CD4-positive, alpha-beta T cell treated with Interleukin-12 subunit alpha and Interleukin-12 subunit beta, for 1 hour (primary cell): Measurements from ENCODE around the gene CPM.

Experiments
- DNase-seq: peaks from one replicate; pipeline ENCODE4 v3.0.0-alpha.2; 2020

The CPM gene

DNA sequence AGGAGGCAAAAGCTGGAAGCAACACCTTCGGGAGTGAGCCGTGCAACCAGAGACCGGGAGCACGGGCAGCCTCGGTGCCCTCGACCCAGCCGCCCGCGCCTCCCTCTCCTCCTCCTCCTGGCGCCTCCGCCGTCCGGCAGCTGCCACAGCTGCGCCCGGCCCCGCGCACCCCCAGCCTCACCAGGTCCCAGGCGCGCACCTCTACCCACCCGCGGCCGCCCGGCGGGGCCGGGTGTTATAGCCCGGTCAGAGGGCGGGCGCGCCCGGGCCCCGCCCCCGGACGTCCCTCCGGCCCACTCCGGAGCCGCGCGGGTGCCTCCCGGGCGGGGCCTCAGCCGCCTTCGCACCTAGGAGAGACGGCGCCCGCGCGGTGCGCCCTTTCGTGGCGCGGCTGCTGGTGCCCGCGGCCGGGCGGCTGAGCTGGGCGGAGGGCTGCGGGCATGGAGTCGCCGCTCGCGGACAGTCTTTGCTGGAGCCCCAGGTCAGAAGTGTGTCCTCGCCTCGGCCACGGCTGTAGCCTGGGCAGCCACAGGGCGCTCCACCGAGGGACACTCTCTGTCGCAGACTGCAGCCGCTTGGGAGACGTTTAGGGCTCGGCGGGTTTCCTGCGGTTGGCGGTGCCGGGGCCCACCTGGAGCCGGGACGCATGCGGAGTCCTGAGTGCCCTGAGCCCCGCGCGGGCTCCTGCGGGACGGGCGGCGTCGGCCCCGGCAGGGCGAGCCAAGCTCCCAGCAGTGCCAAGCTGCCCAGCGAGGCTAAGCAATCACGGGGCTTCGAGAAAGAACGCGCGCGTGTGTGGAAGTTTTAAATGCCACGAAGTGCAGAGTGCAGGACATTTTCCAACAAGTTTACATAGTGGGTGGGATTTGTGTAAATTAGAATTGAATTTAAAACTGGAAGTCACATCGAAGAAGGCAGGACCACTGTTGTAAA, at the start of gene CPM:
CPM (minus strand) TSS at position 211 of the 933 bp plus-strand sequence. CDS start 334 bp downstream, outside the sequence.
- DNase-seq, result peak; percentile 76

DNA sequence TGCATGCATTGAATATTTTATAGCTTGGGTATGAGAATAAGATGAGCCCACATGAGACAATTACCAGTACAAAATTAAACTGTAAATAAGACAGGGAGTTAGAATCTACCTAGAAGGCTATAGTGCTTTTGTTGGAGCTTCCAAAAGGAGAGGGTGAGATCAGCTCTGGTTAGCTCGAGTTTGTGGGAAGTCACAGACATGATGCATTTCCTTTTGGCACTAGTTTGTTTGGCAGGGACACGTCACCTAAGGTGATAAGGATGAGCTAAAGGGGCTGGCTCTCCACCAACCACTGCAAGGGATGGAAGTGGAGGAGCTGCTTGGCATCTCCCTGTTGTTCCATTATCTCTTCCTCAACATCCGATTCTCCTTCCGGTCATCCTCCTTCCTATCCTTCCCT, 48.5 kb upstream of the CPM start:
- no peak for DNase-seq

DNA sequence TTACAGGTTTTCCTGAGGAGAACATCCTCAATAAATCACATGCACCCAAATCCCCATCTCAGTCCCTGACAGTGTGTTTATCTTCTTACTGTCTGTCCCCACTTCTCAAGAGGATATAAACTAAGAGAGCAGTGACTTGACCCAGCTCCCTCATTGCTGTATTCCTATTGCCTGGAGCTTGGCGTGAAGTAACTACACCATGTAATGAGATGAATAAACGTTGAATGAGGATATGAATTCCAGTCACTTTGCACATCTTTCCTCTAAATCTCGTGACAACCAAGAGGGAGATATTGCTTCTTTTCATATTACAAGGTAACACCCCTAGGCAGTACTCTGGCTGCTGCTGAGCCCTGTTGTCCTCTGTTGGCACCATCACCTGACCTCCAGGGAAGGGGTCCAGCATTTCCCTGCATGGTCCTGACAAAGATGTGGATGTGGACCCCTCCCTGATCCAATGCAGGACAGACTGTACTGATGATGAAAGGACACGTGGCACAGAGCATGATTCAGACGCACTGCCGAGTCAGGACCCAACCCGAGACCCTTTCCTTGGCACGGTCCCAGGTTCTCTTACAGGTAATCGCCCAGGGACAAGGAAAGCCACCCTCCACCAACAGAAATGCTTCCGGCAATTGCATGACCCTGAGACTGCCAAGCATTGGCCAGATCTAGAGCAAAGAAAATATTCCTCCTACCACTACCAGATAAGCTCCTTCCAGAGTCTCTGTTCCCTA, 47.7 kb upstream of the CPM start:
- no peak for DNase-seq

DNA sequence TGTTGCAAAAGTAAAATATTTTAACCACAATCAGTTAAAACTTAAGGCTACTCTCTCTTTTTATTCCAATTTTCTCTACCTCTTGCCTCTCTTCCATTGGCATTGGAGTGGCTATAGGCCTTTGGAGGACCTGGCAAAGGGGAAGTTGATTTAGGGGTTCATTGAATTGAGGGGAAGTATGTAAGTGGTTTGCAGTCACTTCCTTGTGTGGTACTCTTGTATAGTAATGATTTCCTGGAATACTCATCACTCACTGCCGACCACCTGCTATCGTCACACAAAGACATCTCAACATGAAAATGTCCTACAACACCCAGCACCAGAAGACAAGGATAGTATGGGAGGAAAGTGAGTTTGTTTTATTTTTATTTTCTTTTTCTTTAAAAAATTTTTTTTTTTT, 45.7 kb upstream of the CPM start:
- DNase-seq, result no peak

DNA sequence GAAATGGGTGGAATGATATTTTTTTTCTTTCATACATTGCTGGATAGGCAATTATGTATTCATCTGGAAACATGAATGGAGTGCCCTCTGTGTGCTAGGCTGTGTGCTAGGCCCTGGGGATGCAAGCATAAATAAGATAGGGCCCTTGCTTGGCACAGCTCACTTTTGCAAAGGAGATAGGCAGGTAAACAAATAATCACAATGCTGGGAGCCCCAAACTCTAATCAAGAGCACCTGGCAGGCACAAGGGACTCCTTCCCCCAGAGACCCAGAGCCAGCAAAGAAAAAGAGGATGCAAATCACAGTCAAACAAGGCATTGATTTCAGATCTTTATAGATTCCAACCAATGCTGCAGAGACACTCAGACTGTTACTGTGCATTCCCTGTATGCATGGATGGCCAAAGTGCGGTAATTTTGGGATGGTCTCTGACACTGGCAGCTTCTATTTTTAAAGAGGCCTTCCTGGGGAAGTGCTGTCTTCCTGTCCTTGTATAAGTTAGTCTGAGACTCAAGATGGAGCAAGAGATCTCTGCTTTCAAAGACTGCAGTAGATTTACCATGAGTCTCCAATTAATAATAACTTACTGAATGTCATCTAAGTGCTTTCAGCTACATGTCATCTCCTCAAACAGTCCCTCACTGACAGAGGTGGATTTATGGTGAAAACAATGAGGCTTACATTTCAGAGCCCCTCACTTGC, 45.1 kb upstream of the CPM start:
- no peak for DNase-seq

DNA sequence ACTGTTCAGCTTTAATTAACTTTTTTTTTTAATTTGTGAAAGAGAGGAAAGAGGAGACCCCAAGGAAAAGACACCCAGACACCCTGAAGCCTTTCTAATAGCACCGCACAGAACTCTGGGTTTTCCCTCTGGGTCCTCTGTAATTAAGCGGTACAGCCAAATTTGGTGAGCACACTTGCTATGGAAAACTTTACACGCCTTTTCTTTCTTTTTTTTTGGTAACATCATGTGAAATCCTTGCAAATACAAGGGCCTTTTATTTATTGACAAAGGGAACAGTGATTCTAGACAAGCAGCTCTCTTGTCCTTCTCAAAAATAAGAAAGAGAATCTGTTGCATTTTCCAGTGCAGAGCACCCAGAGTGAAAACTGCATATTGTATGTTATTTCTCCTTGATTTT, 44.4 kb upstream of the CPM start:
- no peak for DNase-seq

DNA sequence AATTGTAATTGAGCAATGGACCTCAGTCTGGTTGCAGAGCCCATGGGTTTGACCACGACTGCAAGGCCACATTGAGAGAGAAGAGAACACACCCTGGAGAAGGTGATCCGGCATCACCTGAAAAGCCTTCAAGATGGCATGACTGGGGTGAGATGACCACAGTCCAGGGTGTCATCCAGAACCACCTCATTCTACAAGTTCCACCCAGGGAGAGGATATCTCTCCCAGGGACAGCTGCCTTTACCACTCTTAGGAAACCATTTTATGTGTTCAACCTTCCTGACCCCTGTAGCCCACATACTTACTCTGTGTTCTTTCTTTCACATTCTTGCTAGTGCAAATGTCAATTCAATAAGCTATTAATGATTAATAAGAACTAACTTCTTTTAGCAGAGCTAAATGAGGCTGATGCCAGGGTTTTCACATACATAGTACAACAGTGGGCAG, 43.4 kb upstream of the CPM start:
- DNase-seq, result no peak

DNA sequence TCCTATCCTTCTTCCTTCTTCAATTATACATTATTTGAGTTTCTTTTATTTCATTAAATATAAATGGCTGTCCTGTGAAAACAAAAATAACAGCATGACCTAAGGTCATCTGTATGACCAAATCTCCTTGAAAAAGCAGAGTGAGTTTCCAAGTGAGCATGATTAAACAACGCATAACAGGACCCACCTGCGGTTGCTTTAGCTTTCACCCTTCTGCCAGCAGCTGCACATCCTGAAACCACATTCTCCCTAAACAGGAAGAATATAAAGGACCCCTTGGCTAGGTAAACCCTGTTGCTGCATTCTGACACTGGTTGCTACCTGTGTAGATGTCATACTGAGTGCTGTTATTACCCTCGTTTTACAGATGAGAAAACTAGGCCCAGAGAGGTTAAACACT, 42.8 kb upstream of the CPM start:
- DNase-seq, result no peak

DNA sequence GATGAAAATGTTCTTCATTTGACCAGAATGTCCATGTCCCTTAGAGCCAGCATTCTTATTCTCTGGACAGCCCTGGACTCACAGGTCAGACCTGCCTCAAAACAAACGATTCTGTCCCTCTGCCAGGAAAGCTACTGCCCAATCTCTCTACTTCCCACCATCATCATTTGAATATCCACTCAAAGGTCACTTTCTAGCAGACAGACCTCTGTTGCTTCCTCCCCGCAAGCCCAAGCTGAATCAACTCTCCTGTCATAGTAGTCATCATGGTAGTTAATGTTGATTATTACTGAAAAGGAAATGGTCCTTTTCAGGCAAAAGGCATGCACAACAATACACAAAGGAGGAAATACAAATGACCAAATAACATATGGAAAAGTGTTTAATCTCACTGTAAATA, 39.6 kb upstream of the CPM start:
- DNase-seq, result no peak

DNA sequence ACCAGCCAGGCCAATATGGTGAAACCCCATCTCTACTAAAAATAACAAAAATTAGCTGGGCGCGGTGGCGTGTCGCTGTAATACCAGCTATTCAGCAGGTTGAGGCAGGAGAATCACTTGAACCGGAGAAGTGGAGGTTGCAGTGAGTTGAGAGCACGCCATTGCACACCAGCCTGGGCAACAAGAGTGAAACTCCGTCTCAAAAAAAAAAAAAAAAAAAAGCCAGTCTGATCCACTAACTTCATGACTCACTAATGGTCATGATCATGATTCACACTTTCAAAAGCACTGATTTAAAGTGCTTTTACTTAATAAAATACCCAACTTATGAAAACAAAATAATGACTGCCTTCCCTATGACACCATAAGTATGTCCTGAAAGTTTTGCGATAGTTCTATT, 38.4 kb upstream of the CPM start:
- DNase-seq, result no peak

DNA sequence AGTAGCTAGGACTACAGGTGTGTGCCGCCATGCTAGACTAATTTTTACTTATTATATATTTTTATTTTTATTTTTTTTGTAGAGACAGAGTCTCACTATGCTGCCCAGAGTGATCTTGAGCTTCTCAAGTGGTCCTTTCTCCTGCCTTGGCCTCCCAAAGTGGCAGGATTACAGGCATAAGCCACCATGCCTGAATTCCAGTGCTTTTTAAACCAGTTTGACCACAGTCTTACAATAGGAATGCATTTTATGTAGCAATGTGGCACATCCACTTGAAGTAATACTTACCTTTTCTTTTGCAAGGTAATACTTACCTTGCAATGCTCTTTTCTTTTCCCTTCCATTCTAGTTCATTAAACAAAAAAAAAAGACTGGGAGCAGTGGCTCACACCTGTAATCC, 38.0 kb upstream of the CPM start:
- no peak for DNase-seq

DNA sequence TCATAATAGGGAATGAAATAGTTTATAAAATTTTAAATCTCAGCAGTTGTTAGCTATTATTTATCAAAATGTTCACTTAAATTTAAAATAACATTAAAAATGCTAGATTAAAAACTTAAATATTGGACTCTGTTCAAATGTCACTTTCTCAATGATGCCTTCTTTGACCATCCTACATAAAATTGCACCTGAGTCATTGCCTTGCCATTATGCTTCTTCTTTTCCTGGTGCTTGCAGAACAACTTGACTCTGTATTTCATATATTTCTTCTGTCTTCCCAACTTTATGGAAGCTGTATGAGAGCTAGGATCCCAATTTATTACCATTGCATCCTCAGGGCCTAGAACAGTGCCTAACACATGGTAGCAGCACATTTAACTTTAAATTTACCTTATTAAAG, 37.3 kb upstream of the CPM start:
- no peak for DNase-seq

DNA sequence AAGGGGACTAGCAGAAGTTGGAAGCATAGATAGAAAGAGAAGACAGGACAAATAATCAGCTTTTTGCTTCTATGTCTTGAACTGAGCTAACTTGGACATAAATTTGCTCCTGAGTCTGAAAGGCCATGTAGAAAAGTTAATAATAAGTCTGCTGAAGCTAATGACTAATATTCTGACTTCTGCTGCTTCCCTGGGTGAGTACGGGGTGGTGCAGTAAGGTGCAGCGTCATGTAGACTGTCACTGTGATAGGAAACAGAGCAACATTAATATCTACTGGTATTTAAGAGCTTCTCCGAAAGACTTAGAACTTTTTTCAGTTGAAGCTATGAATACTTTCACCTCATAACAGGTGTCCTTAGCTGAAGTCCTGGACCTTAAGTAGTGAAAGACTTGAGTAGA, 34.1 kb upstream of the CPM start:
- no peak for DNase-seq

DNA sequence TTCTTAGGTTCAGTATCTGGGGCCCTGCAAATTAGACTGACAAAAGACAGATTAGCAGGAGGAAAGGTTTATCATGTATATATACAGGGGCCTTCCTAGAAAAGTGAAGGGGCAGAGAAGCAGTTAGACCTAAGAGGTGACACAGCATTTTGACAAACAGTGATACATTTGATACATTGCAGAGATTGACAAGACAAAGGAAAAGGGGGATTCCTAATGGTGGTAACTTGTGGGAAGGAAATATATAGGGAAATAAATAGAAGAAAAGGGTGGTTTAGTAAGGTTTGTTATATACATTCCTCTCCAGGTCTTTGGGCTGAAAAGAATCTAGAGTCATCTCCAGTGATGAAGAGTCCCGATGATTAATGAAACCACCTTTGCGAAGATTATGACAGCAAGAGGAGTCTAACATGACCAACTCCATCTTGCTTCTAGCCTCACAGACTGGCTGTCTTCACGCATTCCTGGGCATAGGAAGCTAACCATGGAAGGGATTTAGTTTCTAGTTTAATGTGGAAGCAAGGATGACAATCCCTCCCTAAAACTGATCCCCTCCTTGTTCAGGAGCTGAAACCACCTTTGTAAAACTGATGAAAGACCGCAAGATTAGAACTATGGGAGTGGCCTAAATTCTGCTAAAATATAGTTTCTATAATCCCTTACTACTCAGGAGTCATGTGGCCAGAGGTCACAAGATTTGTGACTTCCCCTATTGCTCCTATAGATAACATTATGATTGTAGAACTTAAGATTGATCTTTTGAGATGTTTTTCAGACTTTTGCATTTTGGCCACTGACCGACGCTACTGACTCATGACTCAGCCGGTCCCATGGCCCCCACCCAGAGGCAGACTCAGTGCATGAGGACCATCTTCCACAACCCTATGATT, 31.1 kb upstream of the CPM start:
- DNase-seq, result no peak

DNA sequence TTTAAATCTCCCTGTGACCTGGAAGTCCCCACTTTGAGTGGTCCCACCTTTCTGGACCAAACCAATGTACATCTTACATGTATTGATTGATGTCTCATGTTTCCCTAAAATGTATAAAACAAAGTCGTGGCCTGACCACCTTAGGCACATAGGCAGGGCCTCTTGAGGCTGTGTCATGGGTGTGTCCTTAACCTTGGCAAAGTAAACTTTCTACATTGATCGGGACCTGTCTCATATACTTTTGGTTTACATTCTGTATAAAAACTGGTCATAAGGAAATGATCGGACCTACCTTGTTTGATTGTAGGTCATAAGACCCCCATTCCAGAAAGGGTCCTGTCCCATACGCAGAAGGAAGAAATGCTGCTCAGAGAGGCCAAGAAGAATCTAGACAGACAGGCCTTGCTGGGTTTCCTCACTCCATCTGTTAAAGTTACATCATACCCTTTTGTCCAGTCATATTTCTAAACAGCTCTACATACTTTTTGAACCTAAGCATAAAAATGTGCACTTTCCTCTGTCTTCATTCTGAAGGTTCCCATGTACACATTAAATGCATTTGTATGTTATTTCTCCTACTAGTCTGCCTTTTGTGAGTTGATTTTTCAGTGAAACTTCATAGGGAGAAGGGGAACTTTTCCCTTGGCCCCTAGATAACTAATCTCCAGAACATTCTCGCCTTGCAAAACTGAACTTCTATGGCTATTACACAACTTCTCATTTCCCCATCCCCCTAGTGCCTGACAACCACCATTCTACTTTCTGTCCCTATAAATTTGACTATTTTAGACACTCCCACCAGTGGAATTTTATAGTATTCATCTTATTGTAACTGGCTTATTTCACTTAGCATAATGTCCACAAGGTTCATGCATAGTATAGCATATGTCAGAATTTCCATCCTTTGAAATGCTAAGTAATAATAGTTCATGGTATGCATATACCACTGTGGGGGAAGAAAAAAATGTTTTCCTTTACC, 30.2 kb upstream of the CPM start:
- no peak for DNase-seq

DNA sequence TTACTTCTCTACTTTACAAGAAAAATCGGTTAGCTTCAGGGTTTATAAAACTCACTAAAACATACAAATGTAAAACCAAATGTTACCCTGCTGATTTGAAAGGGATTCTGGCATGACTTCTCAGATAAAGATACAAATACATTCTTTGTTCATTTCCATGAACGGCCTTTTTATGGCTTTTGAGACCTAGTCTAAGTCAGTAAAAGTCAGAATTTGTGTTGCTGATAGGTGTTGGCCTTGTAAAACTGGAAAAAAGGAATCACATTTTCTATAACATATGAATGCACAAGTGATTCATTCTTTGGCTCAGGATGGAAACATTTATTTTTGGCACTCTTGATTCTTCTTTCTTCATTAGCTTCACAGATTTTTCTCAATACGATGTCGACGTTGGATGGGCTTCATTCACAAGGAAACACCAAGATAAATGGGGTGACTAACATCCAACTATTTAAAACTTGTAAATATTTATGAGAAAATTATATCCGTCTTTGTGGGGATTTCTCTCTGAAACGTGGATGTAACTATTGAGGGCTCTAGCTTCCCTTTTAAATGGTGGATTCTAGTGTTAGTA, 27.0 kb upstream of the CPM start:
- DNase-seq, result no peak

DNA sequence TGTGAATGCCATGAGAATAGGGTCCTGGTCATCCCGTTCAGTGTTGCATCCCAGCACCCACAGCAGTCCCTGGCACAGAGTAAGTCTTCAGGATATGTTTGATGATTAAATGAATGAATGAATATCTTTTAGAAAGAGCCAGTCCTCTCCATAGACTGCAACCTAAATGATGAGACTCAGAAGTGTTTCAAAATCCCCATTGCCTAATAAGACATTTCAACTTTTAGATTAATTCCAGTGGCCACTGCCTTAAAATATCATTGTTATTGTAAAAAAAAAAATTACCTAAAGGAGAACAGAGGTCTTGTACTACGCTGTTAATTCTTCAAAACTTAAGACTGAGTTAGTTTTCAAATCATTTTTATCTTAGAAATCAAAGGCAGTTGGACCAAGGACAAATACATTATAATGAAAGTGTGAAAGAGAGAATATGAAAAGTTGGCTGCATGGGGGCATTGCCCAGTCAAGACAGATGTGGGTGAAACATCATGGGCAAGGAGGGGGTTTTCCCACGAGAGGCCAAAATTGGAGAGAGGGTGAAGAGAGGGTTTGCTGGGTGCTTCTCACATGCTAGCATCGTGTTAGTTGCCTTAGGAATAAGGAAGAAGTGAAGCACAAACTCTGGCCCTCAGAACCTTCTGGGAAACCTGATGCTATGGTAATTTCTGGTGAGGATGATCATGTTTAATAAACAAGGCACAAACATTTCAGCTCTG, 26.3 kb upstream of the CPM start:
- no peak for DNase-seq

DNA sequence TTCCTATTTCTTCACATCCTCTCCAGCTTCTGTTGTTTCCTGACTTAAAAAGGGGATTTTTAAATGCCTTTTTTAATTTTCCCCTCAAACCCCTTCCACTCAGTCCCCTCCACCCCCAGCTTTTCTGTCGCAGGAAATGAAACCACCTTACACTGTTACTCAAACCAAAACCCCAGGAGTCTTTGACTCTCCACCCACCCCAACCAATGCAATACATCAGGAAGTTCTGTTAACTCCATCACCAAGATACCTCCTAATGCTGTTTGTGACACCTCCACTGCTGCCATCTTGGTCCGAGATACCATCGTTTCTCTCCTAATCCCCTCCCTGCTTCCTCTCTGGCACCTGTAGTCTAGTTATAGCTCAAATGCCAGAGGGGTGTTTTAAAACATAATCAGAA, 25.4 kb upstream of the CPM start:
- DNase-seq, result no peak

DNA sequence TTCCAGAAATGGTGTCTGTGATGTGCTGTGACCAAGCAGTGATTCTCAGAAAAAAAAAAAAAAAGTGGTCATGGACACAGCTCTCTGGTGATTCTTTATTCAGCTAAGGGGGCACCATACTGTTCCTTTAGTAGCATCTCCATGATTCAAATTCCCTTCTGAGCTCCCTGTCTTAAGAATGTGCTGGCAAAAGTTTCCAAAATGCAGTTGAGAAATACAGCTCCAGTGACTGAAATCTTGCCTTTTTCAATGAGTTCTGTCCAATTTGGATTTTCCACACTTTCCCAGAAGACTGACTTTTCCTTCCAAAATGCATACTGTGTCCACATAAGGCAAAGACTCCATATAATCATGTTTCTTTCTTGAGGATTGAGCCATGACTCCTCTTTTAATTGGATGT, 24.3 kb upstream of the CPM start:
- no peak for DNase-seq

DNA sequence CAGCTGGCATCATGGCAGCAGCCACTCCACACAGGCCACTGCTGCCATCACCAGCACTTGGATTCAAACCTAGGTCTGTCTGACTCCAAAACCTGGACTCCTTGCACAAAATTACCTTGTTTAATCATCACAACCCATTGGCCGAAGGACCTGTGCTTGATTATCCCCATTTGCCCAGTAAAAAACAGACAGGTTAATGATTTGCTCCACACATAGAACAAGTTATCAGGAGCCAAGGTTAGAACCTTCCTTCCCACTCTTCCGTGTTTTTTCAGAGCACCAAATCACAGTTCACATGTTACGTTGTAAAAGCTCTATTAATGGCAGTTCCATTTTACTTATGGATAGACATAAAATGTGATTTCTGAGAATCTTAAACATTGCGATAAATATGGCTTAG, 23.5 kb upstream of the CPM start:
- no peak for DNase-seq
